ENCODE results near the gene P2RX2.

DNA sequence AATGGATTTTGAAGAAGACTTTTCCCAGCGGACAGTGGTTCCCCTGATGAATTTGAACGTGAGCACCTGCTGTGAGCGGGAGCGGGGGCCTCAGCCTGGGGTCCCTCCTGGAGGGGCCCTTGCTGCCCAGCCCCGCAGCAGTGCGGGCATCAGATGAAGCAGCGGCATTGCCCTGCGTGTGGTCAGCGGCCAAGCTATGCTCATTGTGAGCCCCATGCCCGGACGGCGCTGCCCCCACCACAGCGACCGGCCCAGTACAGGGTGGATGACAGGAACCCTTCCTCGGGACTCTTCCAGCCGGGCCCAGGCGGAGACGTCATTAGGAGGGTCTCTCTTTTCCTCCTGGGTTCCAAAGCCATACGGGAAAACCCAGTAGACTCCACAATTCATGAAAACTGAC, 11.6 kb upstream of the P2RX2 start:
- TF ChIP-seq, protein P1, sequence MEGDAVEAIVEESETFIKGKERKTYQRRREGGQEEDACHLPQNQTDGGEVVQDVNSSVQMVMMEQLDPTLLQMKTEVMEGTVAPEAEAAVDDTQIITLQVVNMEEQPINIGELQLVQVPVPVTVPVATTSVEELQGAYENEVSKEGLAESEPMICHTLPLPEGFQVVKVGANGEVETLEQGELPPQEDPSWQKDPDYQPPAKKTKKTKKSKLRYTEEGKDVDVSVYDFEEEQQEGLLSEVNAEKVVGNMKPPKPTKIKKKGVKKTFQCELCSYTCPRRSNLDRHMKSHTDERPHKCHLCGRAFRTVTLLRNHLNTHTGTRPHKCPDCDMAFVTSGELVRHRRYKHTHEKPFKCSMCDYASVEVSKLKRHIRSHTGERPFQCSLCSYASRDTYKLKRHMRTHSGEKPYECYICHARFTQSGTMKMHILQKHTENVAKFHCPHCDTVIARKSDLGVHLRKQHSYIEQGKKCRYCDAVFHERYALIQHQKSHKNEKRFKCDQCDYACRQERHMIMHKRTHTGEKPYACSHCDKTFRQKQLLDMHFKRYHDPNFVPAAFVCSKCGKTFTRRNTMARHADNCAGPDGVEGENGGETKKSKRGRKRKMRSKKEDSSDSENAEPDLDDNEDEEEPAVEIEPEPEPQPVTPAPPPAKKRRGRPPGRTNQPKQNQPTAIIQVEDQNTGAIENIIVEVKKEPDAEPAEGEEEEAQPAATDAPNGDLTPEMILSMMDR (conservative IDR thresholded peaks at IDR 0.05 in 1 of 2, IDR thresholded peaks at IDR 0.05 in 1 of 2; ENCODE audit: low read depth in 1 of 2, low read length in 2 of 2) = no peak
- no peak for TF ChIP-seq EZH2 (IDR thresholded peaks at IDR 0.05; ENCODE audit: low read length, missing control alignments)

Data from fibroblast of lung (primary cell).